ENCODE results near the gene PTPRN2. TPM values are rescaled to one million over a fixed set of nuclear protein-coding genes. Genes with fewer than 3 reads are reported as not detected.

PTPRN2 gene
- total and polyA plus RNA-seq, 2 donors (not counting 1 experiment from before 2014, with no cell fraction given): 0.54 to 1.2 TPM

DNA sequence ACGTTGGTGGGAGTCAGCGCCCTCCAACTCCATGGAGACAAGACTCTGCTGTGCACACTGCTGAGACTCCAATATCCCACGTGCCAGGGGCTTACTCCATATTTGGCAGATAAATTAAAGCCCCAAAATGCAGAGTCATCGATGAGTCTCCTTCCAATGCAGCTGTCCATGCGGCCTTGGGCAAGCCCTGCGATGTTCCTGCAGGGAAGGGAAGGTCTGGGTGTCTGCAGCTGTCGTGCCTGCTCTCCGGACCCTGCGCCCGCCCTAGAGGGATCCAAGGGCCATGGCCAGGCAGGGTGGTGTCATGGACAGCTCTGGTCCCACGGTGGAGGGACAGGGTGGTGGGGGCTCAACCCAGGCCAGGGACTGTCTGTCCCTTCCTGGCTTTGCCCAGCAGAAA lies 185.2 kb downstream of the PTPRN2 start:
- TF ChIP-seq CTCF (conservative IDR thresholded peaks at IDR 0.05 in 1 of 2, IDR thresholded peaks at IDR 0.05 in 1 of 2; ENCODE audit: low read depth in 1 of 2, low read length in 2 of 2) (no peak), EZH2 (IDR thresholded peaks at IDR 0.05; ENCODE audit: low read length, missing control alignments) (no peak)
- H3K4me3 ChIP-seq (replicated peaks in 1 of 4; ENCODE audit: control extremely low read depth in 1 of 4, insufficient read depth in 1 of 4, low read depth in 3 of 4, low read length in 4 of 4): no peak overlapping the region
- no peak overlapping the region for H3K27ac ChIP-seq (ENCODE audit: insufficient read depth, low read length)
- no peaks in the 10 kb centered on the region for H3K4me1 ChIP-seq (ENCODE audit: control insufficient read depth, extremely low read depth, insufficient read depth, low read length)
- no peaks in the 10 kb centered on the region for H3K36me3 ChIP-seq (ENCODE audit: control insufficient read depth, insufficient read depth, low read length)
- no peak overlapping the region for H3K4me2 ChIP-seq (ENCODE audit: extremely low read depth, insufficient read depth, low read length)
- DNase-seq (ENCODE audit: low read depth in 2 of 2): no peak
- no peaks in the 10 kb centered on the region for H3K9me3 ChIP-seq (ENCODE audit: control insufficient read depth, insufficient read depth, low read depth, low read length)
- no peaks in the 10 kb centered on the region for H3K79me2 ChIP-seq (ENCODE audit: control insufficient read depth, insufficient read depth, low read length)
- H3K27me3 ChIP-seq (ENCODE audit: control insufficient read depth, insufficient read depth, low read length): no peaks in the 10 kb centered on the region
- no peak overlapping the region for H3K9ac ChIP-seq (ENCODE audit: insufficient read depth, low read length)
- H4K20me1 ChIP-seq (ENCODE audit: control insufficient read depth, extremely low read depth, insufficient read depth, low read length): no peaks in the 10 kb centered on the region
- no peak overlapping the region for H2AFZ ChIP-seq (ENCODE audit: low read length)

GRCh38 chr7:158401826-158402225 lies 185.8 kb downstream of the PTPRN2 start:
- no peaks in the 10 kb centered on the region for H3K36me3 ChIP-seq (ENCODE audit: control insufficient read depth, insufficient read depth, low read length)
- TF ChIP-seq EZH2 (IDR thresholded peaks at IDR 0.05; ENCODE audit: low read length, missing control alignments) (no peak), CTCF (conservative IDR thresholded peaks at IDR 0.05 in 1 of 2, IDR thresholded peaks at IDR 0.05 in 1 of 2; ENCODE audit: low read depth in 1 of 2, low read length in 2 of 2) (no peak)
- no peak overlapping the region for H2AFZ ChIP-seq (ENCODE audit: low read length)
- no peak overlapping the region for H3K4me3 ChIP-seq (replicated peaks in 1 of 4; ENCODE audit: control extremely low read depth in 1 of 4, insufficient read depth in 1 of 4, low read depth in 3 of 4, low read length in 4 of 4)
- no peaks in the 10 kb centered on the region for H3K79me2 ChIP-seq (ENCODE audit: control insufficient read depth, insufficient read depth, low read length)
- H3K4me2 ChIP-seq (ENCODE audit: extremely low read depth, insufficient read depth, low read length): no peak overlapping the region
- H3K27ac ChIP-seq (ENCODE audit: insufficient read depth, low read length): no peak overlapping the region
- H3K4me1 ChIP-seq (ENCODE audit: control insufficient read depth, extremely low read depth, insufficient read depth, low read length): no peaks in the 10 kb centered on the region
- DNase-seq (ENCODE audit: low read depth in 2 of 2): no peak
- H3K9me3 ChIP-seq (ENCODE audit: control insufficient read depth, insufficient read depth, low read depth, low read length): no peaks in the 10 kb centered on the region
- H3K27me3 ChIP-seq (ENCODE audit: control insufficient read depth, insufficient read depth, low read length): no peaks in the 10 kb centered on the region
- no peak overlapping the region for H3K9ac ChIP-seq (ENCODE audit: insufficient read depth, low read length)
- no peaks in the 10 kb centered on the region for H4K20me1 ChIP-seq (ENCODE audit: control insufficient read depth, extremely low read depth, insufficient read depth, low read length)

DNA sequence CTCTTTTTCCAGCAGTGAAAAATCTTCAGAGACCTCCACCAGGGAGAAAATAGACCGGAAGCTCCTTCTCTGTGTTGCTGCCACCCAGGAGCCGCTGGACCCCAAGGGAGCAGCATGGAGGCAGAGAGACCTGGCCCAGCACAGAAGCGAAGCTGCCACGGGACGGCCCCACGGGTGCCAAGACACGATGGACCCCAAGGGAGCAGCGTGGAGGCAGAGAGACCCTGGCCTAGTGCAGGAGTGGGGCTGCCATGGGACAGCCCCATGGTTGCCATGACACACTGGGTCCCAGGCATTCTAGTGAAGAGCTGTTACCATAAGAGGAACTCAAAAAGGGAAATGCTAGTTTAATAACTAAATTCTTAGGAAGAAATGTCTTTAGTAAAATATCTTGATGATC lies 186.3 kb downstream of the PTPRN2 start:
- H4K20me1 ChIP-seq (ENCODE audit: control insufficient read depth, extremely low read depth, insufficient read depth, low read length): no peaks in the 10 kb centered on the region
- TF ChIP-seq EZH2 (IDR thresholded peaks at IDR 0.05; ENCODE audit: low read length, missing control alignments) (no peak), CTCF (conservative IDR thresholded peaks at IDR 0.05 in 1 of 2, IDR thresholded peaks at IDR 0.05 in 1 of 2; ENCODE audit: low read depth in 1 of 2, low read length in 2 of 2) (no peak)
- H3K4me3 ChIP-seq (replicated peaks in 1 of 4; ENCODE audit: control extremely low read depth in 1 of 4, insufficient read depth in 1 of 4, low read depth in 3 of 4, low read length in 4 of 4): no peak overlapping the region
- no peaks in the 10 kb centered on the region for H3K36me3 ChIP-seq (ENCODE audit: control insufficient read depth, insufficient read depth, low read length)
- no peak overlapping the region for H3K9ac ChIP-seq (ENCODE audit: insufficient read depth, low read length)
- DNase-seq (ENCODE audit: low read depth in 2 of 2): no peak
- no peaks in the 10 kb centered on the region for H3K9me3 ChIP-seq (ENCODE audit: control insufficient read depth, insufficient read depth, low read depth, low read length)
- no peaks in the 10 kb centered on the region for H3K79me2 ChIP-seq (ENCODE audit: control insufficient read depth, insufficient read depth, low read length)
- H3K4me2 ChIP-seq (ENCODE audit: extremely low read depth, insufficient read depth, low read length): no peak overlapping the region
- no peaks in the 10 kb centered on the region for H3K27me3 ChIP-seq (ENCODE audit: control insufficient read depth, insufficient read depth, low read length)
- H3K27ac ChIP-seq (ENCODE audit: insufficient read depth, low read length): no peak overlapping the region
- H2AFZ ChIP-seq (ENCODE audit: low read length): no peak overlapping the region
- H3K4me1 ChIP-seq (ENCODE audit: control insufficient read depth, extremely low read depth, insufficient read depth, low read length): no peaks in the 10 kb centered on the region

Data from fibroblast of lung (primary cell).